Testis (tissue), 2 donors: ENCODE data around the gene AFF1.

Experiments
- CTCF ChIP-seq, 3 experiments: fragments of 450-650 bp in 2 of 3; fragments of 200-600 bp in 1 of 3; sonication (generic) in 1 of 3; IDR thresholded peaks; one replicate each; pipeline ENCODE4 v1.5.1; 2016 to 2019; ENCODE audit warnings: antibody characterized with exemption in 3 of 3, mild to moderate bottlenecking in 2 of 3, moderate library complexity in 1 of 3
- POLR2A ChIP-seq: fragments of 450-650 bp; IDR thresholded peaks from one replicate; pipeline ENCODE4 v1.6.1; 2017; ENCODE audit warnings: antibody characterized with exemption, mild to moderate bottlenecking, moderate library complexity

- no peak for TF ChIP-seq CTCF (IDR thresholded peaks at IDR 0.05)
- TF ChIP-seq POLR2A = no peak
Observed at GRCh38 chr4:87017580-87018342, 83.0 kb downstream of the AFF1 start.
